Fibroblast of lung (primary cell): ENCODE data around the gene RUNX2. TPM values are rescaled to one million over a fixed set of nuclear protein-coding genes. Genes with fewer than 3 reads are reported as not detected.

Experiments
- DNase-seq, 2 donors: peaks; one replicate each; pipeline versions ENCODE4 v3.0.0 to v3.0.0-alpha.2; 2010; ENCODE audit warnings: low read depth in 2 of 2
- H2AFZ ChIP-seq: 2 replicates; pipeline ENCODE4 v1.5.1; 2012; ENCODE audit warnings: low read length, control low read depth, inconsistent platforms
- H3K27ac ChIP-seq: 2 replicates; pipeline ENCODE4 v1.5.1; 2011; ENCODE audit warnings: low read length, control low read depth; ENCODE audit not compliant: insufficient read depth
- H3K27me3 ChIP-seq: 2 replicates; pipeline ENCODE4 v1.5.1; 2011; ENCODE audit warnings: mild to moderate bottlenecking, low read length; ENCODE audit not compliant: control insufficient read depth, insufficient read depth
- H3K36me3 ChIP-seq: 2 replicates; pipeline ENCODE4 v1.5.1; 2011; ENCODE audit warnings: low read length; ENCODE audit not compliant: control insufficient read depth, insufficient read depth
- H3K4me1 ChIP-seq: 2 replicates; pipeline ENCODE4 v1.5.1; 2011; ENCODE audit warnings: low read length; ENCODE audit not compliant: control insufficient read depth, insufficient read depth; ENCODE audit errors: extremely low read depth
- H3K4me2 ChIP-seq: 2 replicates; pipeline ENCODE4 v1.5.1; 2011; ENCODE audit warnings: low read length, control low read depth; ENCODE audit not compliant: insufficient read depth; ENCODE audit errors: extremely low read depth
- H3K4me3 ChIP-seq, 4 experiments: fragments of 200-600 bp in 1 of 4; sonication (generic) in 1 of 4; replicated peaks in 1 of 4; 2 replicates each; pipeline ENCODE4 v1.5.1; 2011 to 2016; ENCODE audit warnings: low read length in 4 of 4, low read depth in 3 of 4, mild to moderate bottlenecking in 3 of 4, control low read depth in 2 of 4, inconsistent platforms in 1 of 4, mixed read lengths in 1 of 4; ENCODE audit not compliant: insufficient read depth in 1 of 4; ENCODE audit errors: control extremely low read depth in 1 of 4
- H3K79me2 ChIP-seq: 2 replicates; pipeline ENCODE4 v1.5.1; 2012; ENCODE audit warnings: mild to moderate bottlenecking, low read length, inconsistent platforms; ENCODE audit not compliant: control insufficient read depth, insufficient read depth
- H3K9ac ChIP-seq: 2 replicates; pipeline ENCODE4 v1.5.1; 2011; ENCODE audit warnings: mild to moderate bottlenecking, low read length, control low read depth; ENCODE audit not compliant: insufficient read depth
- H3K9me3 ChIP-seq: 2 replicates; pipeline ENCODE4 v1.5.1; 2012; ENCODE audit warnings: low read depth, low read length; ENCODE audit not compliant: control insufficient read depth, insufficient read depth
- H4K20me1 ChIP-seq: 2 replicates; pipeline ENCODE4 v1.5.1; 2011; ENCODE audit warnings: low read length; ENCODE audit not compliant: control insufficient read depth, insufficient read depth; ENCODE audit errors: extremely low read depth
- CTCF ChIP-seq, 2 donors: IDR thresholded peaks in 1 of 2; conservative IDR thresholded peaks in 1 of 2; 1 replicate in 1 of 2; 2 replicates in 1 of 2; pipeline ENCODE4 v1.5.1; 2011 to 2012; ENCODE audit warnings: low read length in 2 of 2, control low read depth in 1 of 2, inconsistent platforms in 1 of 2, low read depth in 1 of 2, mild to moderate bottlenecking in 1 of 2
- EZH2 ChIP-seq: IDR thresholded peaks from 2 replicates; pipeline ENCODE4 v1.5.1; 2012; ENCODE audit warnings: low read length, control low read depth, mild to moderate bottlenecking; ENCODE audit errors: missing control alignments
- polyA plus RNA-seq, 2 donors: library from polyadenylated mRNA; depleted of rRNA in 1 of 2; stranded (reverse) in 1 of 2; unstranded in 1 of 2; fragments of >200 nt; gene quantifications; 2 replicates each; pipeline ENCODE4 v1.2.1, GENCODE V29; 2011 to 2012; ENCODE audit warnings: missing spikeins in 1 of 2
- total RNA-seq: library from RNA; depleted of rRNA; stranded (reverse); fragments of >200 nt; gene quantifications from 2 replicates; pipeline ENCODE4 v1.2.1, GENCODE V29; 2014

RUNX2 gene
- total and polyA plus RNA-seq, 2 donors (not counting 1 experiment from before 2014, with no cell fraction given), result 2.5 to 4.5 TPM

- no peak overlapping the region for H2AFZ ChIP-seq
- H3K36me3 ChIP-seq, result no peaks in the 10 kb centered on the region
- H3K4me2 ChIP-seq, result no peak overlapping the region
These were observed 307.2 kb downstream of the RUNX2 start for GRCh38 chr6:45635284-45635867.

DNA sequence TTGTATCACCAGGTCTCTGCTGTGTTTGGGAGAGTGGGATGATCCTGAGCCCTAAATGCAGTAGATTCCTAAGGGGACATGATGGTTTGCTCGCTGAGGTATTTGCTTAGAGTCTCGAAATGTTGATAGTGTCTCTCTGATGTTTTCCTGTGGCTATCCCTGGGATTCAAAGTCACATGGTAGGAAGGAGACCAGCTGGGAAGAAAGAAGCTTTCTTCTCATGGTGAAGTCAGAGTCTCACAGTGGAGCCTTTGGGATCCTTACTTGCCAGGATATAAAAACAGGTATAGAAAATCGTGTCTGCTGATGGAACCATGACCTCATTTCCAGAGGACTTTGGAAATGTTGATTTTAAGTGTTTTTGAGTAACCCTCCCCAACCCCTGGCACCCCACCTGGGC lies 308.9 kb downstream of the RUNX2 start:
- no peaks in the 10 kb centered on the region for H3K79me2 ChIP-seq

More at GRCh38 chr6:45635284-45635867, 307.2 kb downstream of the RUNX2 start:
- H3K9ac ChIP-seq, result no peak overlapping the region
- H3K27ac ChIP-seq, result no peak overlapping the region
- TF ChIP-seq EZH2 (no peak), CTCF (conservative IDR thresholded peaks at IDR 0.05 in 1 of 2, IDR thresholded peaks at IDR 0.05 in 1 of 2; ENCODE audit: low read depth in 1 of 2, low read length in 2 of 2) (no peak)
- no peaks in the 10 kb centered on the region for H3K9me3 ChIP-seq
- no peaks in the 10 kb centered on the region for H4K20me1 ChIP-seq
- peaks cover 11% of the 10 kb centered on the region for H3K4me1 ChIP-seq
- no peak overlapping the region for H3K4me3 ChIP-seq
- no peak for DNase-seq
- no peaks in the 10 kb centered on the region for H3K27me3 ChIP-seq
- no peaks in the 10 kb centered on the region for H3K79me2 ChIP-seq

DNA sequence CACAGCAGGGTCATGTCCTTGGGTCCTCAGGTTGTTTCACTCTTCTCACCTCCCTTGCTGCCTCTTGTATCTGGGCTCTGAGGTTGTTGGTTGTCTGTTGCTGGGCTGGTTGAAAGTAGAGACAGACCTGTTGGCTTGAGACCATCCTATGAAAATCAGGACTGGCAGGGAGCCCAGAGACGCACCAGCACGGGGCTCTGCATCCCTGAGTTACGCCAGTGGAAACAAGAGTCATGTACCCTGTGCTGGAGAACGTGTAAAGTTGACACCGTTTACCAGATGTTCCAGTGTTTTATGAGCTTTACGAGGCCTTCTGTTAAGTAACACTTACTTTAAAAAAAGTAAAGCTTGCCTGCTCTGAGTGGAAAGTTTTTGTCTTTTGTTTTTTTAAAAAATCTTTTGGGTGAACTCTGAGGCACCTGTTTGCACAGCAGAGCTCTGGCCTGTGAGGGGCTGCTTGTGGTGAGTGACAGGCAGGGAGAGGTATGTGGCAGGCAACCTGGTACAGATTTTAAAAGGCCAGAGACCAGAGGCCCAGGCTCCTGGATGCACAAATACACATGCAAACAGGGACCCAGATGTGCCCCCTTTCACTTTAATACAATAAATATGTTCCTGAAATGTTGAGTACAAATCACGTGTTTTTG lies 309.6 kb downstream of the RUNX2 start:
- no peaks in the 10 kb centered on the region for H3K27me3 ChIP-seq
- TF ChIP-seq EZH2 (no peak), CTCF (conservative IDR thresholded peaks at IDR 0.05 in 1 of 2, IDR thresholded peaks at IDR 0.05 in 1 of 2; ENCODE audit: low read depth in 1 of 2, low read length in 2 of 2) (no peak)
- H3K9ac ChIP-seq, result no peak overlapping the region
- no peaks in the 10 kb centered on the region for H3K36me3 ChIP-seq
- no peak overlapping the region for H3K27ac ChIP-seq
- H3K4me2 ChIP-seq, result no peak overlapping the region
- no peaks in the 10 kb centered on the region for H3K79me2 ChIP-seq
- H3K4me3 ChIP-seq, result no peak overlapping the region
- peaks cover 7% of the 10 kb centered on the region for H3K4me1 ChIP-seq
- DNase-seq, result no peak
- H4K20me1 ChIP-seq, result no peaks in the 10 kb centered on the region
- H2AFZ ChIP-seq, result no peak overlapping the region
- H3K9me3 ChIP-seq, result no peaks in the 10 kb centered on the region

More for the DNA sequence above, 308.9 kb downstream of the RUNX2 start:
- no peak overlapping the region for H3K27ac ChIP-seq
- peaks cover 7% of the 10 kb centered on the region for H3K4me1 ChIP-seq
- no peaks in the 10 kb centered on the region for H4K20me1 ChIP-seq
- no peaks in the 10 kb centered on the region for H3K27me3 ChIP-seq
- TF ChIP-seq EZH2, result no peak
- no peak for TF ChIP-seq CTCF (conservative IDR thresholded peaks at IDR 0.05 in 1 of 2, IDR thresholded peaks at IDR 0.05 in 1 of 2; ENCODE audit: low read depth in 1 of 2, low read length in 2 of 2)
- H3K4me3 ChIP-seq, result no peak overlapping the region
- no peak overlapping the region for H3K9ac ChIP-seq
- no peak for DNase-seq
- no peaks in the 10 kb centered on the region for H3K36me3 ChIP-seq
- no peak overlapping the region for H3K4me2 ChIP-seq
- no peak overlapping the region for H2AFZ ChIP-seq
- no peaks in the 10 kb centered on the region for H3K9me3 ChIP-seq
